ENCODE measurements around the gene TRIM63. TPM values are rescaled to one million over a fixed set of nuclear protein-coding genes. Genes with fewer than 3 reads are reported as not detected.

Gene TRIM63
- total RNA-seq, 2 experiments from 2014 or later = 0.25 to 0.33 TPM

DNA sequence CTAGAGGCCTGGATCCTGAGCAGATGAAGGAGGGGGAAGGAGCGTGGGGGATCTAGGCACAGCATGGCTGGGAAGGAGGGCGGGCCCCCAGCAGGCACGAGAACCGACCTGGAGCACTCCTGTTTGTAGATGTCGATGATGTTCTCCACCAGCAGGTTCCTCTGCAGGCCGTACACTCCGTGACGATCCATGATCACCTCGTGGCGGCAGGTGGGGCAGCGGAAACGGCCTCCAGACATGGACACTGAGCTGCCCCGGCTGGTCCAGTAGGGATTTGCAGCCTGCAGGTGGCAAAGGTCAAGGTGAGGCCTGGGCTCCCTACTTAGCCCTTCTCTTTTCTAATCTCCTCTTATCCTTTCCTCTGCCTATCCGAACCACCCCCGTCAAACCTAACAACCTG, 1.3 kb downstream of the TRIM63 start:
- Mint-ChIP-seq H3K27me3 (peaks cover 20% of the 10 kb centered on the region), H3K4me3 (no peak overlapping the region), H3K27ac (no peak overlapping the region), H3K9me3 (no peaks in the 10 kb centered on the region), H3K4me1 (no peaks in the 10 kb centered on the region), H3K36me3 (ENCODE audit: low read depth) (no peaks in the 10 kb centered on the region)
- CTCF ChIA-PET = interaction anchor here (1.9 kb wide), 1 partner anchor 30 kb away, joined by 4 read pairs; no protein-coding TSS in a partner anchor
- POLR2A ChIA-PET = interaction anchor here (0.8 to 1.8 kb wide), 2 partner anchors 8 to 32 kb away, joined by 3 to 4 read pairs; no protein-coding TSS in a partner anchor
- no peak for DNase-seq

DNA sequence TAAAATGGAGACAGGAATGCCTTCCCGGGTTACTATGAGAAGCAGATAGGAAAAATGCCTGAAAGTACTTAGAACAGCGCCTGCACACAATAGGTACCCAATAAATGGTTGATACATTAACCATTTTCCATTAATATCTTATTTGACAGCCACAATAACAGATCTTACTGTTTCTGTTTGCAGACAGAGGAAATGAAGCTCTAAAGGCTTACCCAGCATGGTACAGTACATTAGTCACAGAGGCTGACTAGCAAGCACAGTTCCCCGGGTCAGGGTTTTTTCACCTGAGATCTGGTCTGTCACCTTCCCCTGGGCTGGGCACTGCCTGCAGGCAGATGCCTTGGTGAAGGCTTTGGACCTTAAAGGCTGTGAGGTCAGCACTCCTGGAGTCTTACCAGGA, 2.9 kb downstream of the TRIM63 start:
- no peak for DNase-seq
- ChIA-PET CTCF (interaction anchor here (1.2 kb wide), 1 partner anchor 28 kb away, joined by 3 read pairs; no protein-coding TSS in a partner anchor), POLR2A (no interaction called here)
- Mint-ChIP-seq H3K4me3 (no peak overlapping the region), H3K9me3 (no peaks in the 10 kb centered on the region), H3K36me3 (ENCODE audit: low read depth) (no peaks in the 10 kb centered on the region), H3K27ac (no peak overlapping the region), H3K27me3 (peaks cover 20% of the 10 kb centered on the region), H3K4me1 (no peaks in the 10 kb centered on the region)

DNA sequence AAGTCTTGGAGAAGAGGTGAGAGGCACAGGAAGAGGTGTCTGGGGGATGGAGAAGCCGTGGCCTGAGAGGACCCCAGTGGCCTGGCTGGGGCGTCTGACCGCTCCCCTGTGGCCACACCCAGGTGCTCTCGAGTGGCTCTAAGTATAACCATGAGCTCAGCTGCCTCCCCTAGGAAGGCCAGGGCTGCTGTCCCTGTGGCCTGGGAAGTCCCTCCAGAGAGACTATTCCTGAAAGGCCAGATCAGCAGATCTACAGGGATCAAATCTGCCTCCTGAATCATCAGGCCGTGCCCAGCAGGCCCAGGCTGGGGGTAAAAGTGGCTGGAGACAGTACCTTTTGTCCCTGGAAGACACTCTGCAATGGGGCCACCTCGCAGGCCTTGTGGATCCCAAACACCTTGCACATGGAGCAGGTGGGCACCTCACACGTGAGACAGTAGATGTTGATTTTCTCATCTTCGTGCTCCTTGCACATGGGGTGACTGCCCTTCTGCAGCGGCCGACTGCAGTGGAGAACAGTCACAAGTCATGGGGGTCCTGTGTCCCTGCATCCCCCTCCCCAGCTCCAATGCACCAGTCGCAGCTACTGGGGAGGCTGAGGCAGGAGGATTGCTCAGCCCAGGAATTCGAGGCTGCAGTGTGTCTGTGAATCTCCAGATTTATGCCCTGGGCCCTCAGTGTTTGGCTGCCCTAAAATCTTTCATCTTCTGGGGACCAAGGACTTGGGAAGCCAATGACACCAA, 6.4 kb downstream of the TRIM63 start:
- Mint-ChIP-seq H3K9me3 (no peaks in the 10 kb centered on the region), H3K36me3 (ENCODE audit: low read depth) (no peaks in the 10 kb centered on the region), H3K4me1 (no peaks in the 10 kb centered on the region), H3K27me3 (peaks cover 41% of the 10 kb centered on the region), H3K27ac (no peak overlapping the region), H3K4me3 (no peak overlapping the region)
- no peak for DNase-seq
- ChIA-PET CTCF (no interaction called here), POLR2A (no interaction called here)

DNA sequence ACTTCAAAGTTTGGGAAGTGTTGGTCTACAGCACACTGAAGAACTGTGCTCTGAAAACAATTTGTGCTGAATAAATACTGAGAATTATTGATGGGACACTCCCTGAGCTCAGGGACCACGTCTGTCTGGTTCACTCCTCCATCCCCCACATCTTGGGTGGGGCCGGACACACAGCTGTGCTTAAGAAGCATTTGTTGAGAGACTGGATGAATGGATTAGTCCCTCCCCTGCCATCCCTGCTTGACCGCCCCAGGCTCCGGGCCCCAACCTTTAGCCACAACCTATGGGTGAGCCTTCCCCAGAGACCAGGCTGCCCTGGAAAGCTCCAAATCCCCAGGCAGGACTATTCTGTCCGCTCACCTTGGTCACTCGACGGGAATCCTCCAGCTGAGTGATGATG, 7.5 kb downstream of the TRIM63 start:
- ChIA-PET POLR2A (no interaction called here), CTCF (interaction anchor here (1.1 kb wide), 1 partner anchor 24 kb away, joined by 6 read pairs; no protein-coding TSS in a partner anchor)
- peaks cover 47% of the 10 kb centered on the region for H3K27me3 Mint-ChIP-seq
- no peaks in the 10 kb centered on the region for H3K9me3 Mint-ChIP-seq
- H3K4me3 Mint-ChIP-seq = no peak overlapping the region
- DNase-seq = no peak
- H3K4me1 Mint-ChIP-seq = no peaks in the 10 kb centered on the region
- no peaks in the 10 kb centered on the region for H3K36me3 Mint-ChIP-seq (ENCODE audit: low read depth)
- no peak overlapping the region for H3K27ac Mint-ChIP-seq

DNA sequence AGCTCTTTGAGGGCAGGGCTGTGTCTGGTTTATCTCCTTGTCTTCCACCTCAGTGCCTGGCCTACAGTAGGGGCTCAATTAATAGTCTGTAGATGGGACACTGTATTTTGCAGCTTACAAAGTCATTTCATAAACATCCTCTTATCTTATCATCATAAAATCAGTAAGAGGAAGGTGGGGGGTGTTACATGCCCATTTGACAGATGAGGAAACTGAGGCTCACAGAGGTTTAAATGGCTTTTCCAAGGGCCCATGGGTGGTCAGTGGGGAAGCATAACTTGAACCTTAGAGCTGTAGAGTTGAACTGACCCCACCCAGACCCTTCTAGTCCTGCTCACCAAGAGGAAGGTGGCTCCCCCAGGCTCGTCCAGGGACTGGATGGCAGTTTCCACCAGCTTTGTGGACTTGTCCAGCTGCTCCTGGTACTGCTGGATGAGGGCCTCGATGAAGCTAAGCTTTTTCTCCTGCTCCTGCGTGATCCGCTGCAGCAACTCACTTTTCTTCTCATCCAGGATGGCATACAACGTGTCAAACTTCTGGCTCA, 9.3 kb downstream of the TRIM63 start:
- Mint-ChIP-seq H3K36me3 (ENCODE audit: low read depth) (no peaks in the 10 kb centered on the region), H3K4me1 (no peaks in the 10 kb centered on the region), H3K4me3 (no peak overlapping the region), H3K9me3 (no peaks in the 10 kb centered on the region), H3K27me3 (peaks cover 54% of the 10 kb centered on the region), H3K27ac (no peak overlapping the region)
- DNase-seq = no peak
- CTCF ChIA-PET = interaction anchor here (1.1 kb wide), 1 partner anchor 26 kb away, joined by 3 read pairs; no protein-coding TSS in a partner anchor
- POLR2A ChIA-PET = interaction anchor here (0.7 kb wide), 1 partner anchor 176 kb away, joined by 3 read pairs; the partner anchor contains the start of gene CEP85

DNA sequence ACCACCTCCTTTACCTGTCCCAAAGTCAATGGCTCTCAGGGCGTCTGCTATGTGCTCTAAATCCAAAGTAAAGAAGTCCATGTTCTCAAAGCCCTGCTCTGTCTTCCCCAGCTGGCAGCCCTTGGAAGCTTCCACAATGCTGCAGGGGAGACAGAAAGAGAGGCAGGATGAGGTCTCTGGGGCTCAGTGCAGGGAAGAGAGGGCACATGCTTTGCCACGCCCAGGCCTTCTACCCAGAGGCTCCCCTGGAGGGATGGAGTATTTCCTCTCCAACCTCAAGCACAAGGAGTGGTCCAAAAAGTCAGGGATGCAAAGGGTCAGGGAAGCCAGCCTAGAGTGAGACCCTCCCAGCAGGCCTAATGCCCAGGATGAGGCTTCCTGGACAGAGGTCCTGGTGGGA, 10.2 kb downstream of the TRIM63 start:
- no peaks in the 10 kb centered on the region for H3K9me3 Mint-ChIP-seq
- no peak for DNase-seq
- peaks cover 49% of the 10 kb centered on the region for H3K27me3 Mint-ChIP-seq
- no peak overlapping the region for H3K27ac Mint-ChIP-seq
- ChIA-PET POLR2A (no interaction called here), CTCF (no interaction called here)
- H3K4me3 Mint-ChIP-seq = no peak overlapping the region
- H3K36me3 Mint-ChIP-seq (ENCODE audit: low read depth) = no peaks in the 10 kb centered on the region
- H3K4me1 Mint-ChIP-seq = no peaks in the 10 kb centered on the region

DNA sequence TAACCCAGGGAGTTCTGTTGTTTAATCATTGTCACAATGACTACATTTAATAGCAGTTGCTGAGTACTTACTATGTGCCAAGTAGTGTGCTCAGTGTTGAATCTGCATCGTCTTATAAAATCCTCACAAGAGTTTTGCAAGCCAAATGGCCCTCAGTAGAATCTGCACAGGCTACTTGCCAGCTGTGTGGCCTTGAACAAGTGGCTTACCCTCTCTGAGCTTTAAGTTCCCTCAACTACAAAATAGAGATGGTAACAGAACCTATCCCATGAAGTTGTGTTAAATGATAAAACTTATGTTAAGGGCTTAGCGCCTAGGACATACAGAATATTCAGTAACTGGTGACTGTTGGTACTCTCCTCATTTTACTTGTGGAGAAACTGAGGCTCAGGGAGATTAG, 12.4 kb downstream of the TRIM63 start:
- H3K27me3 Mint-ChIP-seq = peaks cover 59% of the 10 kb centered on the region
- H3K4me3 Mint-ChIP-seq = no peak overlapping the region
- CTCF ChIA-PET = interaction anchor here (0.6 kb wide), 1 partner anchor 88 kb away, joined by 3 read pairs; no protein-coding TSS in a partner anchor
- no peak for DNase-seq
- no peak overlapping the region for H3K27ac Mint-ChIP-seq
- peaks cover 5% of the 10 kb centered on the region for H3K4me1 Mint-ChIP-seq
- POLR2A ChIA-PET = no interaction called here
- no peaks in the 10 kb centered on the region for H3K9me3 Mint-ChIP-seq
- no peaks in the 10 kb centered on the region for H3K36me3 Mint-ChIP-seq (ENCODE audit: low read depth)

DNA sequence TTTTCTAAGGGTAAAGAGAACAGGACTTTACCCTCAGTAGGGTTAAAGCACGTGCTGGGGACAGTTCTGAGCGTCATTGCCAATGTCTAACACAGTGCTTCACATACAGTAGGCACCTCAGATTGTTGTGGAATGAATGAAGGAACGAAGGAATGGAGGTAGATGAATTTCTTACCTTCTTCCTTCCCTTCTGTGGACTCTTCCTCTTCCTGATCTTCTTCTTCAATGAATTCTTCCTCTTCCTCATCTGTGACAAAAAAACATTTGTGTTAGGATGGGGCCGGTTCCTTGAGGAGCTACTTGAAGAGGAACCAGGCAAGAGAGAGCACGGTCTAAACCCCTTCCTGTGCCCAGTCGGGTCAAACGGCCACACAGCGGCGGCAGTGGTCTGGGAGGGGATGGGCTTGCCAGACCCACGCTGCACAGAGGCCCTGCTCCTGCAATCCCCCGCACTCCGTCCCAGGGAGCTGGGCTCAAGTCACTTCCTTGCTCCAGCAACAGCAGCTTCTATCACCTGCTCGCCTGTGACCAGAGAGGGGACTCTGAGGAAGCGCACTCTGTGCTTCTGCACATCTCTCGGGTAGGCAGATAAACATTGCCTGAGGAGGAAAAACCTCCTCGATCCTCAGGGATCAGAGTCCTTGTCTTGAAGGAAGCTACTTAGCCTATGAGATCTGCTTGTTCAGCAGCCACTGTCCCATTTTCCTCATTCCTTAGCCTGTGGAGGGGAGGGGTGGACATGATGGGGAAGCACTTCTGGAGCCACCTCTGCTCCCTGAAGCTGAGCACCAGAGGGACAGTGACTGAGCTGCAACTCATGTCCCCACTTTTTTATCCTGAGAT, 13.5 kb downstream of the TRIM63 start:
- Mint-ChIP-seq H3K4me1 (peaks cover 5% of the 10 kb centered on the region), H3K4me3 (no peak overlapping the region), H3K36me3 (ENCODE audit: low read depth) (no peaks in the 10 kb centered on the region), H3K27me3 (peaks cover 64% of the 10 kb centered on the region), H3K9me3 (no peaks in the 10 kb centered on the region), H3K27ac (no peak overlapping the region)
- CTCF ChIA-PET = no interaction called here
- POLR2A ChIA-PET = interaction anchor here (0.6 kb wide), 1 partner anchor 407 kb away, joined by 3 read pairs; no protein-coding TSS in a partner anchor
- no peak for DNase-seq

DNA sequence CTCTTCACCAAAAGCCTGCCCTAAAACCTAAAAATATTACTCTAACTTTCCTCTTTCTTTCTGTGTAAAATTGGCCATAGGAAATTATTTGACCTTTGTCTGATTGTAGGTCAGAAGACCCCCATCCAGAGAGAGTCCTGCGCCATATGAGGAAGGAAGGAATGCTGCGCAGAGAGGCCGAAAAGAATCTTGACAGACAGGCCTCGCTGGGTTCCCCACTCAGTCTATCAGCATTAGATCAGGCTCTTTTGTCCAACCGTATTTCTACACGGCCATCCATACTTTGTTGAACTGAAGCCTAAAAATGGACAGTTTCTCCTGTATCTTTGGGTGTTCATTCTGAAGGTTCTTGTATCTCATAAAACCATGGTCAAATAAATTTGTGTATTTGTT, 17.2 kb downstream of the TRIM63 start:
- ChIA-PET POLR2A (no interaction called here), CTCF (no interaction called here)
- peaks cover 70% of the 10 kb centered on the region for H3K27me3 Mint-ChIP-seq
- H3K4me3 Mint-ChIP-seq = no peak overlapping the region
- H3K27ac Mint-ChIP-seq = no peak overlapping the region
- H3K9me3 Mint-ChIP-seq = no peaks in the 10 kb centered on the region
- H3K36me3 Mint-ChIP-seq (ENCODE audit: low read depth) = no peaks in the 10 kb centered on the region
- DNase-seq = no peak
- H3K4me1 Mint-ChIP-seq = peaks cover 5% of the 10 kb centered on the region

DNA sequence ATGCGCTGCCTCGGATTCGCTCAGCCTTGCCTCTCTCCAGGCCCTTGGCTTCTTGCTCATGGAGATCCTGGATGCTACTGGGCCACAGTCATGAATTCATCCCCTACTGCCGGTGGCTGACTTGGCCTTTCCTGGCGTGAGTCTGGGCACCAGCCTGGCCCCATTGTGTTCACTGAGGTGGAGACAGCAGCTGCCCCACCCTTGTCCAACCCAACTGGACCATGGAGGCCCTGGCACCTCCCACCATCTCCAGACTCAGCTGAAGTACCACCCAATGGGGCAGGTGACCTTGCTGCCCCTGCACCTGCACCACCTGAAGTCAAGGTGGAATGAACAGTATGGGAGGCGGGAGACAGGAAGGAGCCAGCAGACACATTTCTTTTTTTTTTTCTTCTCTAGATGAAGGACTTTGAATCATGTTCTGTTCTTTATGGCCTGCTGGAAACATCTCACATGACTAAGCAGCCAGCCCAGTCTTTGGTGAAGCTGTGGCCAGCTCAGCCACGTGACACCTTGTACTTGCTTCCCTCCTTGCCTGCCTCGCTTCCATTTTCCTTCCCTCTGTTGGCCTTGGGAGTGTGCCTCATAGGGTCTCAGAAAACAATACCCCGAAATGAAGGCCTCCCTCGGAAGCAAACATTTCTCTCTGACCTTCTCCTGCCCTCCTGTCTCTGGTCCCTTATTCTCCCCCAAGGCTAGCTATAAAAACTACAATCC, 17.7 kb downstream of the TRIM63 start:
- Mint-ChIP-seq H3K27me3 (peaks cover 71% of the 10 kb centered on the region), H3K4me1 (peaks cover 7% of the 10 kb centered on the region), H3K9me3 (no peaks in the 10 kb centered on the region), H3K4me3 (no peak overlapping the region), H3K36me3 (ENCODE audit: low read depth) (no peaks in the 10 kb centered on the region), H3K27ac (no peak overlapping the region)
- DNase-seq = no peak
- CTCF ChIA-PET = no interaction called here
- POLR2A ChIA-PET = interaction anchor here (0.6 kb wide), 1 partner anchor 77 kb away, joined by 3 read pairs; no protein-coding TSS in a partner anchor

DNA sequence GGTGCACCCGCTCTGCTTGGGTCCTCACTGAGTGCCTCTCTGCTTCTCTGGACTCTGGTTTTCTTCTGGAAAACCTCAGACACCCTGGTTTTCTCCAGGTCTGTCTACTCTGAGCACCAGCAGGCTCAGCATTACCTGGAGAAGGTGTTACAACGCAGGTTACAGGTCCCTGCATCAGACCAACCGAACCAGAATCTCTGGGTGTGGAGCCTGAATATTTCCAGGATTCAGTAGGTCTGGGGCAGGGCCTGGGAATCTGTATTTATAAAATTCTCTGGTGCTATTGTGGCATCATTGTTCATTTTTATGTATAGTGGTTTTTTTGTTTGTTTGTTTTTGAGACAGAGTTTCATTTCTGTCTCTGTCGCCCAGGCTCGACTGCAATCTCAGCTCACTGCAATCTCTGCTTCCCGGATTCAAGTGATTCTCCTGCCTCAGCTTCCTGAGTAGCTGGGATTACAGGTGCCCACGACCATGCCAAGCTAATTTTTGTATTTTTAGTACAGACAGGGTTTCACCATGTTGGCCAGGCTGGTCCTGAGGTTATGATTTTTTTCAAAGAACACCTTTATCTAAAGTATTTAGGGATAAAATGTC, 20.1 kb downstream of the TRIM63 start:
- ChIA-PET CTCF (interaction anchor here (0.7 to 1.1 kb wide), 2 partner anchors 11 to 218 kb away, joined by 4 to 5 read pairs; no protein-coding TSS in a partner anchor), POLR2A (interaction anchor here (1.2 kb wide), 1 partner anchor 13 kb away, joined by 3 read pairs; no protein-coding TSS in a partner anchor)
- H3K27ac Mint-ChIP-seq = no peak overlapping the region
- peaks cover 80% of the 10 kb centered on the region for H3K27me3 Mint-ChIP-seq
- no peak for DNase-seq
- peaks cover 7% of the 10 kb centered on the region for H3K4me1 Mint-ChIP-seq
- H3K4me3 Mint-ChIP-seq = no peak overlapping the region
- H3K36me3 Mint-ChIP-seq (ENCODE audit: low read depth) = no peaks in the 10 kb centered on the region
- H3K9me3 Mint-ChIP-seq = no peaks in the 10 kb centered on the region
